Measurements from ENCODE around the gene GPRC5C.

Gene GPRC5C

DNA sequence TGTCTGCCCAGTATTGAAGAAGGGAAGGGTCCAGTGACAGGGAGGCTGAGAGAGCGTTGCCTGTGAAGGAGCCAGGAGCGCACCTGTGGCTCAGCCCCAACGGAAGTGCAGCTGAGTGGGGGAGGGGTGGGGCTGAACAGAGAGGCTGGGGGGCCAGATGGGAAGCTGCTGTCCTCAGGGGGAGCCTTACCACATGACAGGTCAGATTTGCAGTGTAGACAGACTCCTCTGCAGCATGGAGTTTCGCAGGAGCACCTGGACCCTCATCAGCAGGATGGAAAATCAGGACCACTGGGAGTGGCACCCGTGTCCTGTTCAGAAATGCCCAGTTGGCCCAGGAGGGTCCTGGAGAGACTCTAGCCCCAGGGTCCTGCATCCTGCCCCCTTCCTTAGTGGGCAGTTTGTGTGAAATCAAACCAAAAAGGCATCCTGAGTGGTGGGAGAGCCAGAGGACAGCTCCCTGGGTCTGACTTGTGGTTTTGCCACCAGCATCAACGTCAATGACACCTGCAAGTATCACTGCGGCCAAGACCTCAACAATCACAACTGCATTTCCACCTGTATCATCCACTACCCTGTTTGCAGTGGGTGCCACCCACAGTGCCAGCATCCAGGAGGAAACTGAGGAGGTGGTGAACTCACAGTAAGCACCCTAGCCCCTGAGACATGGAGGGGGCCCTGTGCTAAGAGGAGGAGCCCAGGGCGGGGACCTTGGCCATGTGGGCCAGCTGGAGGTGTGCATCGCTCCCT is 42.3 kb downstream of the GPRC5C start:
- Histone ChIP-seq H3K9me3 (ENCODE audit: control insufficient read depth, insufficient read depth, low read depth, low read length) (no peaks in the 10 kb centered on the region), H3K4me3 (ENCODE audit: low read depth, low read length) (no peak overlapping the region), H3K36me3 (ENCODE audit: control insufficient read depth in 2 of 2, insufficient read depth in 1 of 2, low read length in 2 of 2) (no peaks in the 10 kb centered on the region), H3K27ac (ENCODE audit: extremely low read depth, low read depth, low read length) (no peak overlapping the region), H3K4me1 (ENCODE audit: control insufficient read depth, insufficient read depth, low read length) (no peaks in the 10 kb centered on the region)
- ChIA-PET POLR2A (no interaction called here), CTCF (interaction anchor here (1.0 kb wide), 1 partner anchor 107 kb away, joined by 3 read pairs; the partner anchor contains the start of gene GPR142)
- TF ChIP-seq, protein P1, sequence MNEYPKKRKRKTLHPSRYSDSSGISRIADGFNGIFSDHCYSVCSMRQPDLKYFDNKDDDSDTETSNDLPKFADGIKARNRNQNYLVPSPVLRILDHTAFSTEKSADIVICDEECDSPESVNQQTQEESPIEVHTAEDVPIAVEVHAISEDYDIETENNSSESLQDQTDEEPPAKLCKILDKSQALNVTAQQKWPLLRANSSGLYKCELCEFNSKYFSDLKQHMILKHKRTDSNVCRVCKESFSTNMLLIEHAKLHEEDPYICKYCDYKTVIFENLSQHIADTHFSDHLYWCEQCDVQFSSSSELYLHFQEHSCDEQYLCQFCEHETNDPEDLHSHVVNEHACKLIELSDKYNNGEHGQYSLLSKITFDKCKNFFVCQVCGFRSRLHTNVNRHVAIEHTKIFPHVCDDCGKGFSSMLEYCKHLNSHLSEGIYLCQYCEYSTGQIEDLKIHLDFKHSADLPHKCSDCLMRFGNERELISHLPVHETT (tag by site-specific recombination; IDR thresholded peaks at IDR 0.05): no peak
- TF ChIP-seq, protein P2, sequence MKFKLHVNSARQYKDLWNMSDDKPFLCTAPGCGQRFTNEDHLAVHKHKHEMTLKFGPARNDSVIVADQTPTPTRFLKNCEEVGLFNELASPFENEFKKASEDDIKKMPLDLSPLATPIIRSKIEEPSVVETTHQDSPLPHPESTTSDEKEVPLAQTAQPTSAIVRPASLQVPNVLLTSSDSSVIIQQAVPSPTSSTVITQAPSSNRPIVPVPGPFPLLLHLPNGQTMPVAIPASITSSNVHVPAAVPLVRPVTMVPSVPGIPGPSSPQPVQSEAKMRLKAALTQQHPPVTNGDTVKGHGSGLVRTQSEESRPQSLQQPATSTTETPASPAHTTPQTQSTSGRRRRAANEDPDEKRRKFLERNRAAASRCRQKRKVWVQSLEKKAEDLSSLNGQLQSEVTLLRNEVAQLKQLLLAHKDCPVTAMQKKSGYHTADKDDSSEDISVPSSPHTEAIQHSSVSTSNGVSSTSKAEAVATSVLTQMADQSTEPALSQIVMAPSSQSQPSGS (tag by site-specific recombination; IDR thresholded peaks at IDR 0.05; ENCODE audit: low read depth): no peak
- TF ChIP-seq ZNF658 (tag by site-specific recombination; IDR thresholded peaks at IDR 0.05) (no peak), ZNF391 (tag by site-specific recombination; IDR thresholded peaks at IDR 0.05; ENCODE audit: borderline replicate concordance, low read depth) (no peak), ZNF10 (tag by site-specific recombination; IDR thresholded peaks at IDR 0.05) (no peak)

DNA sequence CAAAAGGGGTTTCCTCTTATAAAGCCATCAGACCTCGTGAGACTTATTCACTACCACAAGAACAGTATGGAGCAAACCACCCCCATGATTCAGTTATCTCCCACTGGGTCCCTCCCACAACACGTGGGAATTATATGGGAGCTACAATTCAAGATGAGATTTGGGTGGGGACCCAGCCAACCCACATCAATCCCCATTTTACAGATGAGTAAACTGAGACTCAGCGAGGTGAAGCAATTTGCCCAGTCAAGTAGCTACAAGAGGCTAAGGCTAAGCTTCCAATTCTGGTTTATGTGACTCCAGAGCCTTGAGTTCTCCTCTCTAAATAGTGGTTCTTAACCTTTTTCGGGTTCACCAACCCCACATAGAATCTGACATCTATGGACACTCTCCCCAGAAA is 43.3 kb downstream of the GPRC5C start:
- Histone ChIP-seq H3K9me3 (ENCODE audit: control insufficient read depth, insufficient read depth, low read depth, low read length) (no peaks in the 10 kb centered on the region), H3K36me3 (ENCODE audit: control insufficient read depth in 2 of 2, insufficient read depth in 1 of 2, low read length in 2 of 2) (no peaks in the 10 kb centered on the region), H3K4me1 (ENCODE audit: control insufficient read depth, insufficient read depth, low read length) (no peaks in the 10 kb centered on the region), H3K27ac (ENCODE audit: extremely low read depth, low read depth, low read length) (no peak overlapping the region), H3K4me3 (ENCODE audit: low read depth, low read length) (no peak overlapping the region)
- no peak for TF ChIP-seq ZNF423 (tag by site-specific recombination; IDR thresholded peaks at IDR 0.05)
- TF ChIP-seq OVOL3 (tag by site-specific recombination; IDR thresholded peaks at IDR 0.05): no peak
- TF ChIP-seq ZNF404 (tag by site-specific recombination; IDR thresholded peaks at IDR 0.05): no peak
- no peak for TF ChIP-seq ZBTB17 (tag by site-specific recombination; IDR thresholded peaks at IDR 0.05)
- no peak for TF ChIP-seq GLI2 (tag by site-specific recombination; IDR thresholded peaks at IDR 0.05; ENCODE audit: borderline replicate concordance, low read depth)
- TF ChIP-seq ZNF555 (tag by site-specific recombination; conservative IDR thresholded peaks at IDR 0.05): no peak
- no peak for TF ChIP-seq ZNF626 (tag by site-specific recombination; IDR thresholded peaks at IDR 0.05)
- TF ChIP-seq ZNF23 (tag by site-specific recombination; IDR thresholded peaks at IDR 0.05; ENCODE audit: borderline replicate concordance): no peak
- CTCF ChIA-PET: interaction anchor here (0.7 to 1.3 kb wide), 5 partner anchors 18 to 107 kb away, joined by 3 to 6 read pairs (median 3); no protein-coding TSS in a partner anchor
- POLR2A ChIA-PET: no interaction called here

DNA sequence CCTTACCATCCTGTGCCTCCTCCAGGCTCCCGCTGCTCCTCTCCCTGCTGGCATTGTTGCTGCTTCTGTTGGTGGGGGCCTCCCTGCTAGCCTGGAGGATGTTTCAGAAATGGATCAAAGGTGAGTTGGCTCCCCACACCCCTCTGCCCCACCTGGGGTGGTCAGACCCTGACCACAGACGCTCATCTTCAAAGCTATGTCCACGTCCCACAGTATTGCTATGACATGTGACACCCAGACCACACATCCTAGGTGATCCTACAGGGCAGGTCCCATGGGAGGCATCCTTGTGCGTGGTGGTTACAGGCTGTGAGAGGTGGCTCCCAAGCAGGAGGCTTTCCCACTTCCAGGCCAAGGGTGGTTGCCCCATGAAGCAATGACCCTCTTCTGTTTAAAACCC is 45.5 kb downstream of the GPRC5C start:
- TF ChIP-seq GLIS1 (tag by site-specific recombination; IDR thresholded peaks at IDR 0.05): peak; percentile 24; the same call in 1 of the 2 replicates
- no peak for TF ChIP-seq ZNF610 (tag by site-specific recombination; IDR thresholded peaks at IDR 0.05; ENCODE audit: borderline replicate concordance)
- Histone ChIP-seq H3K9me3 (ENCODE audit: control insufficient read depth, insufficient read depth, low read depth, low read length) (no peaks in the 10 kb centered on the region), H3K27ac (ENCODE audit: extremely low read depth, low read depth, low read length) (no peak overlapping the region), H3K36me3 (ENCODE audit: control insufficient read depth in 2 of 2, insufficient read depth in 1 of 2, low read length in 2 of 2) (no peaks in the 10 kb centered on the region), H3K4me1 (ENCODE audit: control insufficient read depth, insufficient read depth, low read length) (no peaks in the 10 kb centered on the region), H3K4me3 (ENCODE audit: low read depth, low read length) (no peak overlapping the region)
- ChIA-PET CTCF (interaction anchor here (1.5 kb wide), 1 partner anchor 20 kb away, joined by 7 read pairs; no protein-coding TSS in a partner anchor), POLR2A (no interaction called here)
